ENCODE results near the gene PDE4C.

Gene PDE4C

DNA sequence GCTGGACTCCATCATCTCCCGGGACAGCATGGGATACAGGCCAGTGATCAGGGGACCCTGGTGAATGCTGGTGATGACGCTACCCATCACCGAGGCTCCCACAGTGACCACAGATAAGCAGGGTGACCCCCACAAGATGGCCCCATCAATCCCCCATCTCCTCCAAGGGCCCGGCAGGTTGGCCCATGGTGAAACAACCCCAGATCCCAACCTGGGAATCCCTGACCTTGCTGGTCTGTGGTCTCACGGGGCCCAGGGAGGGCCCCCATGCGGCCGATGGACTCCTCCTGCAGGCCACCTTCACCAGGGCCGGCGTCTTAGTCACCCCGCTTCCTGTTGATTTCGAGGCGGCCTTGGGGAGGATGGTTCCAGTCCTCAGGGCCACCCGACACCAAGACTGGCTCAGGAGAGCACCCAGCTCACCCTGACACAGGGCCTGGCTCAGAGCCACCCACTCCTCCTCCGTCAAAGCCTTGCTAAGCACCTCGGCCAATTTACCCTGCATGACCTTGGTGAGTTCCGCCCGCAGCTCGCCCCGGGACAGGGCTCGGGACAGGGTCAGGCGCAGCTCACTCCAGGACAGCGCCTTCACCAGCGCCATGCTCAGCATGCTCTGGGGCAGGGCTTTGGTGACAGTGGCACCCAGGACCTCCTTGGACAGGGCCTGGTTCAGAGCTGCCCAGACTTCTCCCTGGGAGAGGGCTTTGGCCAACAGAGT is 38.1 kb upstream of the PDE4C start:
- POLR2A ChIA-PET: no interaction called here
- CTCF ChIA-PET: interaction anchor here (2.2 to 2.8 kb wide), 2 partner anchors 10 to 15 kb away, joined by 7 to 9 read pairs; a partner anchor contains a TSS
- TF ChIP-seq, protein P1, sequence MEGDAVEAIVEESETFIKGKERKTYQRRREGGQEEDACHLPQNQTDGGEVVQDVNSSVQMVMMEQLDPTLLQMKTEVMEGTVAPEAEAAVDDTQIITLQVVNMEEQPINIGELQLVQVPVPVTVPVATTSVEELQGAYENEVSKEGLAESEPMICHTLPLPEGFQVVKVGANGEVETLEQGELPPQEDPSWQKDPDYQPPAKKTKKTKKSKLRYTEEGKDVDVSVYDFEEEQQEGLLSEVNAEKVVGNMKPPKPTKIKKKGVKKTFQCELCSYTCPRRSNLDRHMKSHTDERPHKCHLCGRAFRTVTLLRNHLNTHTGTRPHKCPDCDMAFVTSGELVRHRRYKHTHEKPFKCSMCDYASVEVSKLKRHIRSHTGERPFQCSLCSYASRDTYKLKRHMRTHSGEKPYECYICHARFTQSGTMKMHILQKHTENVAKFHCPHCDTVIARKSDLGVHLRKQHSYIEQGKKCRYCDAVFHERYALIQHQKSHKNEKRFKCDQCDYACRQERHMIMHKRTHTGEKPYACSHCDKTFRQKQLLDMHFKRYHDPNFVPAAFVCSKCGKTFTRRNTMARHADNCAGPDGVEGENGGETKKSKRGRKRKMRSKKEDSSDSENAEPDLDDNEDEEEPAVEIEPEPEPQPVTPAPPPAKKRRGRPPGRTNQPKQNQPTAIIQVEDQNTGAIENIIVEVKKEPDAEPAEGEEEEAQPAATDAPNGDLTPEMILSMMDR (IDR thresholded peaks at IDR 0.05; ENCODE audit: insufficient read depth, low read length, missing control alignments): no peak
- no peak overlapping the region for H3K4me3 ChIP-seq (ENCODE audit: low read depth, low read length)
- DNase-seq (ENCODE audit: low read depth, low spot score): no peak

GRCh38 chr19:18263324-18264136 is 37.3 kb upstream of the PDE4C start:
- POLR2A ChIA-PET: interaction anchor here (1.8 kb wide), 1 partner anchor 11 kb away, joined by 7 read pairs; the partner anchor contains the start of gene IQCN
- TF ChIP-seq, protein P1 (IDR thresholded peaks at IDR 0.05; ENCODE audit: insufficient read depth, low read length, missing control alignments): no peak
- no peak for DNase-seq (ENCODE audit: low read depth, low spot score)
- H3K4me3 ChIP-seq (ENCODE audit: low read depth, low read length): no peak overlapping the region
- CTCF ChIA-PET: interaction anchor here (0.7 to 2.8 kb wide), 6 partner anchors 9 to 65 kb away, joined by 3 to 11 read pairs (median 7); a partner anchor contains a TSS

DNA sequence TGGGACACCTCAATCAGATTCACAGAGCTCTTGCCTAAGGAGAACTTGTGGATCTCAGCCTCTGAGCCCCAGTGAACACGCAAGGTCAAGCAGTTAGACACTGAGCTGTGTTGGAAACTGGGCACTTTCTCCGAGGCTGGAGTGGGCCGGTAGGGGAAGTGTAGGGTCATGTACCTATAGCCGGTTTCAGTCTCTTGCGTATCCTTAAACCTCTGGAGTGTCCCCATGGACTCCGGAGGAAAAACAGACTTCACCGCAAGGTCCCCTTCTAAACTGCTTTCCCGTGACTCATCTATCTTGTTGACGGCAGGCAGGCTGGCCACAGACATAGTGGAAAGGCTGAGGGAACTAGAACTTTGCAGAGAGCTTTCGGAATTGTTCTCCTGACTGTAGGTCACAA is 36.7 kb upstream of the PDE4C start:
- no peak for DNase-seq (ENCODE audit: low read depth, low spot score)
- TF ChIP-seq, protein P1 (IDR thresholded peaks at IDR 0.05; ENCODE audit: insufficient read depth, low read length, missing control alignments): no peak
- ChIA-PET CTCF (interaction anchor here (0.7 to 2.8 kb wide), 5 partner anchors 8 to 66 kb away, joined by 3 to 11 read pairs (median 7); a partner anchor contains a TSS), POLR2A (interaction anchor here (1.8 kb wide), 1 partner anchor 12 kb away, joined by 7 read pairs; the partner anchor contains the start of gene IQCN)
- H3K4me3 ChIP-seq (ENCODE audit: low read depth, low read length): no peak overlapping the region

GRCh38 chr19:18262144-18262543 is 35.9 kb upstream of the PDE4C start:
- CTCF ChIA-PET: interaction anchor here (1.0 to 2.2 kb wide), 3 partner anchors 10 to 66 kb away, joined by 5 to 15 read pairs (median 7); no protein-coding TSS in a partner anchor
- H3K4me3 ChIP-seq (ENCODE audit: low read depth, low read length): no peak overlapping the region
- DNase-seq (ENCODE audit: low read depth, low spot score): no peak
- POLR2A ChIA-PET: interaction anchor here (1.8 kb wide), 1 partner anchor 12 kb away, joined by 7 read pairs; the partner anchor contains the start of gene IQCN
- TF ChIP-seq, protein P1 (IDR thresholded peaks at IDR 0.05; ENCODE audit: insufficient read depth, low read length, missing control alignments): no peak

- POLR2A ChIA-PET: no interaction called here
- no peak overlapping the region for H3K4me3 ChIP-seq (ENCODE audit: low read depth, low read length)
- TF ChIP-seq, protein P1 (IDR thresholded peaks at IDR 0.05; ENCODE audit: insufficient read depth, low read length, missing control alignments): no peak
- no peak for DNase-seq (ENCODE audit: low read depth, low spot score)
- CTCF ChIA-PET: interaction anchor here (1.5 to 2.2 kb wide), 2 partner anchors 9 to 17 kb away, joined by 14 to 15 read pairs; no protein-coding TSS in a partner anchor
These were observed 35.2 kb upstream of the PDE4C start for GRCh38 chr19:18261474-18261873.
